HepG2 (cell line): ENCODE results near the gene RASSF7. TPM values are rescaled to one million over a fixed set of nuclear protein-coding genes. Genes with fewer than 3 reads are reported as not detected.
A peak's percentile ranks its signal among the peaks of the same experiment; 100 is the strongest.

Experiments
- ATF1 ChIP-seq: IDR thresholded peaks from 2 replicates; pipeline ENCODE4 v1.6.1; 2016; ENCODE audit warnings: mild to moderate bottlenecking, control low read depth
- FOXC1 ChIP-seq: sonication (generic); formaldehyde crosslinking; IDR thresholded peaks from 2 replicates; pipeline ENCODE4 v1.8.0; 2022; ENCODE audit warnings: mild to moderate bottlenecking, missing genetic modification reagents, borderline replicate concordance
- FOXK1 ChIP-seq: sonication (generic); formaldehyde crosslinking; IDR thresholded peaks from 2 replicates; pipeline ENCODE4 v1.4.0; 2020; ENCODE audit warnings: low read depth, missing genetic modification reagents, borderline replicate concordance
- FOXM1 ChIP-seq: sonication (generic); formaldehyde crosslinking; IDR thresholded peaks from 2 replicates; pipeline ENCODE4 v1.5.0; 2020; ENCODE audit warnings: missing genetic modification reagents
- JUN ChIP-seq: sonication (generic); formaldehyde crosslinking; IDR thresholded peaks from 2 replicates; pipeline ENCODE4 v1.4.0; 2020; ENCODE audit warnings: mild to moderate bottlenecking, missing genetic modification reagents
- JUND ChIP-seq: sonication (generic); formaldehyde crosslinking; IDR thresholded peaks from 2 replicates; pipeline ENCODE4 v1.8.0; 2022; ENCODE audit warnings: mild to moderate bottlenecking, missing genetic modification reagents
- KDM2A ChIP-seq: sonication (generic); formaldehyde crosslinking; IDR thresholded peaks from 2 replicates; pipeline ENCODE4 v1.4.0; 2020; ENCODE audit warnings: low read depth, missing genetic modification reagents, borderline replicate concordance
- LCORL ChIP-seq, 2 experiments: fragments of 450-650 bp in 1 of 2; sonication (generic) in 1 of 2; formaldehyde crosslinking in 1 of 2; IDR thresholded peaks; 2 replicates each; pipeline versions ENCODE4 v1.5.0 to v1.6.1; 2017 to 2020; ENCODE audit warnings: antibody characterized with exemption in 1 of 2, missing genetic modification reagents in 1 of 2
- MAFK ChIP-seq, 2 experiments: IDR thresholded peaks in 1 of 2; conservative IDR thresholded peaks in 1 of 2; 2 replicates each; pipeline ENCODE4 v1.6.1; 2011; ENCODE audit warnings: improper control_type of control experiment in 2 of 2, low read length in 2 of 2
- MED1 ChIP-seq: sonication (generic); formaldehyde crosslinking; IDR thresholded peaks from 2 replicates; pipeline ENCODE4 v1.4.0; 2020; ENCODE audit warnings: missing genetic modification reagents
- MEF2D ChIP-seq: sonication (generic); formaldehyde crosslinking; IDR thresholded peaks from 2 replicates; pipeline ENCODE4 v1.5.1; 2020; ENCODE audit warnings: mild to moderate bottlenecking, missing genetic modification reagents
- MLLT10 ChIP-seq: sonication (generic); formaldehyde crosslinking; IDR thresholded peaks from 2 replicates; pipeline ENCODE4 v1.4.0; 2020; ENCODE audit warnings: missing genetic modification reagents
- NR2F6 ChIP-seq, 2 experiments: IDR thresholded peaks; 2 replicates each; pipeline ENCODE4 v1.6.1; 2016; ENCODE audit warnings: antibody characterized with exemption in 1 of 2, mild to moderate bottlenecking in 1 of 2
- RARA ChIP-seq: IDR thresholded peaks from 2 replicates; pipeline ENCODE4 v1.6.1; 2016; ENCODE audit warnings: missing genetic modification reagents, missing compliant biosample characterization
- SETDB1 ChIP-seq: sonication (generic); formaldehyde crosslinking; IDR thresholded peaks from 2 replicates; pipeline ENCODE4 v1.5.1; 2020; ENCODE audit warnings: missing genetic modification reagents, mild to moderate bottlenecking, borderline replicate concordance
- SNAI1 ChIP-seq: sonication (generic); formaldehyde crosslinking; IDR thresholded peaks from 2 replicates; pipeline ENCODE4 v1.5.0; 2020; ENCODE audit warnings: mild to moderate bottlenecking, missing genetic modification reagents, borderline replicate concordance
- TAF15 ChIP-seq: fragments of 200-400 bp; formaldehyde crosslinking; IDR thresholded peaks from one replicate; pipeline ENCODE4 v1.6.1; 2018; ENCODE audit warnings: mild to moderate bottlenecking, low read depth, low read length; ENCODE audit not compliant: poor library complexity, severe bottlenecking
- TSC22D2 ChIP-seq: sonication (generic); formaldehyde crosslinking; IDR thresholded peaks from 2 replicates; pipeline ENCODE4 v1.5.1; 2020; ENCODE audit warnings: missing genetic modification reagents, mild to moderate bottlenecking, borderline replicate concordance
- ZKSCAN5 ChIP-seq: sonication (generic); formaldehyde crosslinking; IDR thresholded peaks from 2 replicates; pipeline ENCODE4 v1.5.1; 2020; ENCODE audit warnings: mild to moderate bottlenecking, missing genetic modification reagents
- ZNF136 ChIP-seq: sonication (generic); formaldehyde crosslinking; IDR thresholded peaks from 2 replicates; pipeline ENCODE4 v1.8.1; 2022; ENCODE audit warnings: low read depth, mild to moderate bottlenecking, moderate library complexity, missing genetic modification reagents
- ZNF207 ChIP-seq: fragments of 450-650 bp; IDR thresholded peaks from 2 replicates; pipeline ENCODE4 v1.6.1; 2016; ENCODE audit warnings: antibody characterized with exemption, borderline replicate concordance
- ZNF225 ChIP-seq: sonication (generic); formaldehyde crosslinking; IDR thresholded peaks from 2 replicates; pipeline ENCODE4 v1.4.0; 2020; ENCODE audit warnings: mild to moderate bottlenecking, missing genetic modification reagents
- ZNF335 ChIP-seq: sonication (generic); formaldehyde crosslinking; IDR thresholded peaks from 2 replicates; pipeline ENCODE4 v1.4.0; 2020; ENCODE audit warnings: missing genetic modification reagents
- ZNF350 ChIP-seq: sonication (generic); formaldehyde crosslinking; IDR thresholded peaks from 2 replicates; pipeline ENCODE4 v1.4.0; 2020; ENCODE audit warnings: mild to moderate bottlenecking, low read depth, missing genetic modification reagents, borderline replicate concordance
- ZNF564 ChIP-seq: sonication (generic); formaldehyde crosslinking; IDR thresholded peaks from 2 replicates; pipeline ENCODE4 v1.8.1; 2023; ENCODE audit warnings: mild to moderate bottlenecking, missing genetic modification reagents
- ZNF792 ChIP-seq: IDR thresholded peaks from 2 replicates; pipeline ENCODE4 v1.6.1; 2016
- ZNF883 ChIP-seq: sonication (generic); formaldehyde crosslinking; IDR thresholded peaks from 2 replicates; pipeline ENCODE4 v1.5.1; 2020; ENCODE audit warnings: mild to moderate bottlenecking, missing genetic modification reagents; ENCODE audit errors: not compliant biosample characterization
- polyA plus RNA-seq, 8 experiments: library from polyadenylated mRNA; depleted of rRNA in 3 of 8; stranded (reverse) in 7 of 8; unstranded in 1 of 8; fragments of >200 nt; fragmentation: Illumina TruSeq in 4 of 8; extraction: Trizol in 4 of 8; gene quantifications; 2 replicates each; pipeline versions ENCODE4 v1.2.1 to v1.2.3, GENCODE V29; 2011 to 2016; ENCODE audit warnings: low read depth in 4 of 8, missing spikeins in 1 of 8, mixed read lengths in 1 of 8; ENCODE audit not compliant: insufficient read depth in 1 of 8
- total RNA-seq, 5 experiments: library from RNA; depleted of rRNA; stranded (reverse); fragments of >200 nt; fragmentation: Illumina TruSeq; extraction: Trizol; gene quantifications; 2 replicates each; pipeline ENCODE4 v1.2.3, GENCODE V29; 2016; ENCODE audit warnings: low read depth in 1 of 5
- TF ChIP-seq, protein P1 (sequence below): sonication (generic); formaldehyde crosslinking; IDR thresholded peaks from 2 replicates; pipeline ENCODE4 v1.5.0; 2020; ENCODE audit warnings: mild to moderate bottlenecking, missing genetic modification reagents, borderline replicate concordance

The RASSF7 gene
- total and polyA plus RNA-seq, 2 of the 13 experiments (the other 11 are each of a cell fraction or from before 2014, with no cell fraction given), result 20.2 to 28.6 TPM

- no peak for TF ChIP-seq FOXM1 (CRISPR knock-in tag)
- TF ChIP-seq MEF2D (CRISPR knock-in tag), result no peak
- peak; percentile 88 for TF ChIP-seq FOXC1
- no peak for TF ChIP-seq ZNF350 (CRISPR knock-in tag)
- TF ChIP-seq ZNF225, result no peak
- peak; percentile 43; the same call in 1 of the 2 replicates for TF ChIP-seq ZNF335 (CRISPR knock-in tag)
- no peak for TF ChIP-seq MAFK (conservative IDR thresholded peaks at IDR 0.05 in 1 of 2, IDR thresholded peaks at IDR 0.05 in 1 of 2; ENCODE audit: low read length in 2 of 2)
- TF ChIP-seq FOXK1 (CRISPR knock-in tag), result 0 out of 2 replicates have a peak, but pooled peaks have one; percentile 30
- TF ChIP-seq ATF1 (CRISPR knock-in tag), result no peak
- TF ChIP-seq, protein P1, sequence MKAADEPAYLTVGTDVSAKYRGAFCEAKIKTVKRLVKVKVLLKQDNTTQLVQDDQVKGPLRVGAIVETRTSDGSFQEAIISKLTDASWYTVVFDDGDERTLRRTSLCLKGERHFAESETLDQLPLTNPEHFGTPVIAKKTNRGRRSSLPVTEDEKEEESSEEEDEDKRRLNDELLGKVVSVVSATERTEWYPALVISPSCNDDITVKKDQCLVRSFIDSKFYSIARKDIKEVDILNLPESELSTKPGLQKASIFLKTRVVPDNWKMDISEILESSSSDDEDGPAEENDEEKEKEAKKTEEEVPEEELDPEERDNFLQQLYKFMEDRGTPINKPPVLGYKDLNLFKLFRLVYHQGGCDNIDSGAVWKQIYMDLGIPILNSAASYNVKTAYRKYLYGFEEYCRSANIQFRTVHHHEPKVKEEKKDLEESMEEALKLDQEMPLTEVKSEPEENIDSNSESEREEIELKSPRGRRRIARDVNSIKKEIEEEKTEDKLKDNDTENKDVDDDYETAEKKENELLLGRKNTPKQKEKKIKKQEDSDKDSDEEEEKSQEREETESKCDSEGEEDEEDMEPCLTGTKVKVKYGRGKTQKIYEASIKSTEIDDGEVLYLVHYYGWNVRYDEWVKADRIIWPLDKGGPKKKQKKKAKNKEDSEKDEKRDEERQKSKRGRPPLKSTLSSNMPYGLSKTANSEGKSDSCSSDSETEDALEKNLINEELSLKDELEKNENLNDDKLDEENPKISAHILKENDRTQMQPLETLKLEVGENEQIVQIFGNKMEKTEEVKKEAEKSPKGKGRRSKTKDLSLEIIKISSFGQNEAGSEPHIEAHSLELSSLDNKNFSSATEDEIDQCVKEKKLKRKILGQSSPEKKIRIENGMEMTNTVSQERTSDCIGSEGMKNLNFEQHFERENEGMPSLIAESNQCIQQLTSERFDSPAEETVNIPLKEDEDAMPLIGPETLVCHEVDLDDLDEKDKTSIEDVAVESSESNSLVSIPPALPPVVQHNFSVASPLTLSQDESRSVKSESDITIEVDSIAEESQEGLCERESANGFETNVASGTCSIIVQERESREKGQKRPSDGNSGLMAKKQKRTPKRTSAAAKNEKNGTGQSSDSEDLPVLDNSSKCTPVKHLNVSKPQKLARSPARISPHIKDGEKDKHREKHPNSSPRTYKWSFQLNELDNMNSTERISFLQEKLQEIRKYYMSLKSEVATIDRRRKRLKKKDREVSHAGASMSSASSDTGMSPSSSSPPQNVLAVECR (CRISPR knock-in tag), result peak; percentile 81
- TF ChIP-seq JUND (CRISPR knock-in tag), result 0 out of 2 replicates have a peak, but pooled peaks have one; percentile 10
- peak; percentile 43; the same call in 1 of the 2 replicates for TF ChIP-seq ZNF792 (CRISPR knock-in tag)
- TF ChIP-seq NR2F6 (IDR thresholded peaks at IDR 0.05), result no peak
- TF ChIP-seq NR2F6 (CRISPR knock-in tag; IDR thresholded peaks at IDR 0.05), result no peak; the same call in 1 of the 2 replicates
- TF ChIP-seq JUN (CRISPR knock-in tag), result no peak; the same call in 1 of the 2 replicates
- TF ChIP-seq TSC22D2, result no peak
- no peak for TF ChIP-seq MLLT10
- TF ChIP-seq TAF15, result no peak
- TF ChIP-seq ZNF136 (CRISPR knock-in tag), result no peak
- TF ChIP-seq SETDB1, result no peak
- no peak for TF ChIP-seq ZKSCAN5 (CRISPR knock-in tag)
- peak; percentile 74; the same call in 1 of the 2 replicates for TF ChIP-seq SNAI1 (CRISPR knock-in tag)
- peak; percentile 69 for TF ChIP-seq ZNF883
- 0 out of 2 replicates have a peak, but pooled peaks have one; percentile 6 for TF ChIP-seq RARA (CRISPR knock-in tag)
- TF ChIP-seq MED1 (CRISPR knock-in tag), result peak; percentile 61
- TF ChIP-seq LCORL (IDR thresholded peaks at IDR 0.05), result no peak
- peak; percentile 68; the same call in 1 of the 2 replicates for TF ChIP-seq LCORL (CRISPR knock-in tag; IDR thresholded peaks at IDR 0.05)
- peak; percentile 93 for TF ChIP-seq KDM2A (CRISPR knock-in tag)
- TF ChIP-seq ZNF207, result no peak
- TF ChIP-seq ZNF564, result 0 out of 2 replicates have a peak, but pooled peaks have one; percentile 56
Measured at GRCh38 chr11:518463-519202, 42.1 kb upstream of the RASSF7 start (continued).
